Measurements from ENCODE around the gene NCAM1. TPM values are rescaled to one million over a fixed set of nuclear protein-coding genes. Genes with fewer than 3 reads are reported as not detected.

The NCAM1 gene
- total RNA-seq, 1 donor from 2014 or later: 27.3 TPM

- Mint-ChIP-seq H3K4me1 (ENCODE audit: low read depth) (peaks cover 10% of the 10 kb centered on the region), H3K27ac (no peak overlapping the region), H3K27me3 (peaks cover 11% of the 10 kb centered on the region), H3K4me3 (ENCODE audit: low read depth) (no peak overlapping the region), H3K9me3 (ENCODE audit: low read depth) (no peaks in the 10 kb centered on the region), H3K36me3 (ENCODE audit: insufficient read depth) (no peaks in the 10 kb centered on the region)
- TF ChIP-seq CTCF (IDR thresholded peaks at IDR 0.05; ENCODE audit: unreplicated experiment): no peak
- no peak for DNase-seq (ENCODE audit: low spot score, unreplicated experiment)
Observed at GRCh38 chr11:113178381-113179070, 217.3 kb downstream of the NCAM1 start.

GRCh38 chr11:113179181-113179704, 218.0 kb downstream of the NCAM1 start:
- TF ChIP-seq CTCF (IDR thresholded peaks at IDR 0.05; ENCODE audit: unreplicated experiment): no peak
- Mint-ChIP-seq H3K9me3 (ENCODE audit: low read depth) (no peaks in the 10 kb centered on the region), H3K27ac (no peak overlapping the region), H3K4me3 (ENCODE audit: low read depth) (no peak overlapping the region), H3K4me1 (ENCODE audit: low read depth) (peaks cover 3% of the 10 kb centered on the region), H3K36me3 (ENCODE audit: insufficient read depth) (no peaks in the 10 kb centered on the region), H3K27me3 (peaks cover 11% of the 10 kb centered on the region)
- DNase-seq (ENCODE audit: low spot score, unreplicated experiment): no peak

- Mint-ChIP-seq H3K27me3 (peaks cover 11% of the 10 kb centered on the region), H3K4me3 (ENCODE audit: low read depth) (no peak overlapping the region), H3K36me3 (ENCODE audit: insufficient read depth) (no peaks in the 10 kb centered on the region), H3K4me1 (ENCODE audit: low read depth) (no peaks in the 10 kb centered on the region), H3K9me3 (ENCODE audit: low read depth) (no peaks in the 10 kb centered on the region), H3K27ac (no peak overlapping the region)
- no peak for TF ChIP-seq CTCF (IDR thresholded peaks at IDR 0.05; ENCODE audit: unreplicated experiment)
- DNase-seq (ENCODE audit: low spot score, unreplicated experiment): no peak
Observed at GRCh38 chr11:113181094-113181493, 219.9 kb downstream of the NCAM1 start.

- Mint-ChIP-seq H3K9me3 (ENCODE audit: low read depth) (no peaks in the 10 kb centered on the region), H3K4me1 (ENCODE audit: low read depth) (no peaks in the 10 kb centered on the region), H3K4me3 (ENCODE audit: low read depth) (no peak overlapping the region), H3K27ac (no peak overlapping the region), H3K27me3 (peaks cover 16% of the 10 kb centered on the region), H3K36me3 (ENCODE audit: insufficient read depth) (no peaks in the 10 kb centered on the region)
- TF ChIP-seq CTCF (IDR thresholded peaks at IDR 0.05; ENCODE audit: unreplicated experiment): no peak
- no peak for DNase-seq (ENCODE audit: low spot score, unreplicated experiment)
Observed at GRCh38 chr11:113182288-113182687, 221.1 kb downstream of the NCAM1 start.

- H3K9me3 Mint-ChIP-seq (ENCODE audit: low read depth): no peaks in the 10 kb centered on the region
- no peak for TF ChIP-seq CTCF (IDR thresholded peaks at IDR 0.05; ENCODE audit: unreplicated experiment)
- H3K36me3 Mint-ChIP-seq (ENCODE audit: insufficient read depth): no peaks in the 10 kb centered on the region
- peaks cover 16% of the 10 kb centered on the region for H3K27me3 Mint-ChIP-seq
- peaks cover 2% of the 10 kb centered on the region for H3K4me1 Mint-ChIP-seq (ENCODE audit: low read depth)
- H3K27ac Mint-ChIP-seq: no peak overlapping the region
- no peak overlapping the region for H3K4me3 Mint-ChIP-seq (ENCODE audit: low read depth)
- DNase-seq (ENCODE audit: low spot score, unreplicated experiment): no peak
Observed at GRCh38 chr11:113184498-113184897, 223.3 kb downstream of the NCAM1 start.

Data from progenitor cell of endocrine pancreas (in vitro differentiated cells).